Prostate gland (tissue), 2 donors: ENCODE data around the gene DUOXA2. TPM values are rescaled to one million over a fixed set of nuclear protein-coding genes. Genes with fewer than 3 reads are reported as not detected.

Experiments
- DNase-seq: peaks from one replicate; pipeline ENCODE4 v3.0.0-alpha.2; 2019; ENCODE audit warnings: low spot score
- H3K27ac ChIP-seq, 2 donors: fragments of 200-600 bp; sonication (generic); 2 replicates each; pipeline ENCODE4 v1.5.1; 2017 to 2019
- H3K27me3 ChIP-seq: fragments of 200-600 bp; sonication (generic); replicated peaks from 2 replicates; pipeline ENCODE4 v1.5.1; 2019; ENCODE audit not compliant: insufficient read depth
- H3K36me3 ChIP-seq, 2 donors: fragments of 200-600 bp; sonication (generic); 1 replicate in 1 of 2; 2 replicates in 1 of 2; pipeline versions ENCODE4 v1.5.1 to v1.8.1; 2017 to 2019
- H3K4me1 ChIP-seq: fragments of 200-600 bp; sonication (generic); replicated peaks from 2 replicates; pipeline ENCODE4 v1.5.1; 2019
- H3K4me3 ChIP-seq, 2 donors: fragments of 200-600 bp; sonication (generic); 2 replicates each; pipeline ENCODE4 v1.5.1; 2017 to 2019
- H3K9me3 ChIP-seq: fragments of 200-600 bp; sonication (generic); 2 replicates; pipeline ENCODE4 v1.5.1; 2017
- CTCF ChIP-seq, 4 experiments: fragments of 200-600 bp in 2 of 4; fragments of 450-650 bp in 2 of 4; sonication (generic) in 2 of 4; IDR thresholded peaks; 1 replicate in 3 of 4; 2 replicates in 1 of 4; pipeline ENCODE4 v1.5.1; 2016 to 2019; ENCODE audit warnings: antibody characterized with exemption in 4 of 4, mild to moderate bottlenecking in 2 of 4, moderate library complexity in 2 of 4
- POLR2A ChIP-seq: fragments of 450-650 bp; IDR thresholded peaks from one replicate; pipeline ENCODE4 v1.6.1; 2016; ENCODE audit warnings: antibody characterized with exemption, mild to moderate bottlenecking
- POLR2AphosphoS5 ChIP-seq: sonication (generic); formaldehyde crosslinking; IDR thresholded peaks from one replicate; pipeline ENCODE4 v1.6.1; 2017; ENCODE audit warnings: antibody characterized with exemption
- WGBS: methylation state at CpG from one replicate; pipeline ENCODE4 v1.1.5; 2018; 5-methylcytosine and 5-hydroxymethylcytosine counted together
- intact Hi-C: fragments of 100-400 bp; cut with DNase I; formaldehyde crosslinking; loops from one replicate; pipeline ENCODE4 v1.14.2; 2022
- total RNA-seq, 2 donors: library from RNA; depleted of rRNA; stranded (reverse); fragments of >200 nt; gene quantifications; one replicate each; pipeline ENCODE4 v1.1.0, GENCODE V29; 2016

DUOXA2 gene
- total RNA-seq, 2 donors from 2014 or later, result not detected

- intact Hi-C loops, result no loop called here
- no peak overlapping the region for H3K27ac ChIP-seq
- H3K36me3 ChIP-seq, result no peaks in the 10 kb centered on the region
- H3K4me3 ChIP-seq, result no peak overlapping the region
- H3K27me3 ChIP-seq, result no peaks in the 10 kb centered on the region
- no peak for TF ChIP-seq CTCF (IDR thresholded peaks at IDR 0.05)
- no peak for TF ChIP-seq POLR2A
- no peak for TF ChIP-seq POLR2AphosphoS5
- no peaks in the 10 kb centered on the region for H3K9me3 ChIP-seq
- H3K4me1 ChIP-seq, result no peaks in the 10 kb centered on the region
- 94% methylated on average over 6 of the region's 6 CpGs for WGBS
- no peak for DNase-seq
These were observed 36.9 kb downstream of the DUOXA2 start for GRCh38 chr15:45150997-45151396.

GRCh38 chr15:45151998-45152828 lies 38.1 kb downstream of the DUOXA2 start:
- WGBS, result 93% methylated on average over 36 of the region's 36 CpGs
- no peak for DNase-seq
- intact Hi-C loops, result no loop called here
- H3K4me1 ChIP-seq, result no peaks in the 10 kb centered on the region
- no peaks in the 10 kb centered on the region for H3K36me3 ChIP-seq
- H3K27ac ChIP-seq, result no peak overlapping the region
- H3K9me3 ChIP-seq, result no peaks in the 10 kb centered on the region
- TF ChIP-seq CTCF (IDR thresholded peaks at IDR 0.05) (no peak), POLR2AphosphoS5 (no peak), POLR2A (no peak)
- no peak overlapping the region for H3K4me3 ChIP-seq
- no peaks in the 10 kb centered on the region for H3K27me3 ChIP-seq

GRCh38 chr15:45155739-45156138 lies 41.6 kb downstream of the DUOXA2 start:
- no peaks in the 10 kb centered on the region for H3K9me3 ChIP-seq
- no peaks in the 10 kb centered on the region for H3K4me1 ChIP-seq
- no peak for DNase-seq
- WGBS, result 90% methylated on average over 8 of the region's 8 CpGs
- H3K27me3 ChIP-seq, result no peaks in the 10 kb centered on the region
- TF ChIP-seq POLR2A (no peak), POLR2AphosphoS5 (no peak), CTCF (IDR thresholded peaks at IDR 0.05) (no peak)
- no peak overlapping the region for H3K4me3 ChIP-seq
- no peak overlapping the region for H3K27ac ChIP-seq
- intact Hi-C loops, result no loop called here
- no peaks in the 10 kb centered on the region for H3K36me3 ChIP-seq

GRCh38 chr15:45156744-45157455 lies 42.8 kb downstream of the DUOXA2 start:
- intact Hi-C loops, result no loop called here
- Histone ChIP-seq H3K4me1 (no peaks in the 10 kb centered on the region), H3K9me3 (no peaks in the 10 kb centered on the region), H3K27me3 (no peaks in the 10 kb centered on the region), H3K27ac (no peak overlapping the region), H3K4me3 (no peak overlapping the region), H3K36me3 (no peaks in the 10 kb centered on the region)
- DNase-seq, result no peak
- 76% methylated on average over 7 of the region's 7 CpGs for WGBS
- TF ChIP-seq POLR2A (no peak), CTCF (IDR thresholded peaks at IDR 0.05) (no peak), POLR2AphosphoS5 (no peak)
